WTC11 (cell line): Measurements from ENCODE around the gene SPSB4. TPM values are rescaled to one million over a fixed set of nuclear protein-coding genes. Genes with fewer than 3 reads are reported as not detected.

Experiments used
- ATAC-seq: fragments of 200-7000 bp; cut with Tn5 transposase; 2 replicates; pipeline ENCODE4 v1.10.0; 2021; ENCODE audit warnings: mild to moderate bottlenecking, moderate library complexity
- CTCF ChIA-PET: fragments of 300-600 bp; sonication (Branson Sonifier 250); formaldehyde crosslinking; loops from one replicate; lab custom pipeline; 2021; ENCODE audit warnings: antibody characterized with exemption; lab: Charles Lee
- POLR2A ChIA-PET: fragments of 350-600 bp; sonication (Branson Sonifier 250); formaldehyde crosslinking; loops from one replicate; lab custom pipeline; 2021; ENCODE audit warnings: antibody characterized with exemption; lab: Charles Lee
- DNase-seq: peaks from one replicate; pipeline ENCODE4 v3.0.0; 2021; ENCODE audit warnings: low spot score
- H3K27ac Mint-ChIP-seq: 2 replicates; pipeline ENCODE4 v1.8.0; 2021; ENCODE audit warnings: mixed read lengths
- H3K27me3 Mint-ChIP-seq: 2 replicates; pipeline ENCODE4 v1.8.0; 2021; ENCODE audit warnings: low read depth, mild to moderate bottlenecking, moderate library complexity, mixed read lengths
- H3K36me3 Mint-ChIP-seq: 2 replicates; pipeline ENCODE4 v1.8.0; 2021; ENCODE audit warnings: mixed read lengths
- H3K4me1 Mint-ChIP-seq: 2 replicates; pipeline ENCODE4 v1.8.0; 2022; ENCODE audit warnings: mixed read lengths
- H3K4me3 Mint-ChIP-seq: 2 replicates; pipeline ENCODE4 v1.8.0; 2021; ENCODE audit warnings: mild to moderate bottlenecking, moderate library complexity, mixed read lengths
- H3K9me3 Mint-ChIP-seq: 2 replicates; pipeline ENCODE4 v1.8.0; 2021; ENCODE audit warnings: mixed read lengths
- AR ChIP-seq: fragments of 250-450 bp; sonication (Bioruptor Pico); IDR thresholded peaks from 2 replicates; pipeline ENCODE4 v1.9.0; 2021; ENCODE audit warnings: mild to moderate bottlenecking
- ATF1 ChIP-seq: sonication (generic); formaldehyde crosslinking; IDR thresholded peaks from 2 replicates; pipeline ENCODE4 v1.8.1; 2023; ENCODE audit warnings: mild to moderate bottlenecking, moderate library complexity, missing genetic modification reagents
- ATF2 ChIP-seq: sonication (generic); formaldehyde crosslinking; IDR thresholded peaks from 2 replicates; pipeline ENCODE4 v1.8.1; 2022; ENCODE audit warnings: low read depth, missing genetic modification reagents, borderline replicate concordance
- CREM ChIP-seq: sonication (generic); formaldehyde crosslinking; IDR thresholded peaks from 2 replicates; pipeline ENCODE4 v1.8.1; 2022; ENCODE audit warnings: mild to moderate bottlenecking, missing genetic modification reagents, moderate library complexity
- ETV6 ChIP-seq: sonication (generic); formaldehyde crosslinking; IDR thresholded peaks from 2 replicates; pipeline ENCODE4 v1.8.1; 2022; ENCODE audit warnings: mild to moderate bottlenecking, missing genetic modification reagents
- FOXP1 ChIP-seq: sonication (generic); formaldehyde crosslinking; IDR thresholded peaks from 2 replicates; pipeline ENCODE4 v1.8.0; 2022; ENCODE audit warnings: missing genetic modification reagents, mild to moderate bottlenecking, moderate library complexity, borderline replicate concordance
- HMGXB4 ChIP-seq: sonication (generic); formaldehyde crosslinking; IDR thresholded peaks from 2 replicates; pipeline ENCODE4 v1.8.1; 2023; ENCODE audit warnings: mild to moderate bottlenecking, moderate library complexity, missing genetic modification reagents
- IRF1 ChIP-seq: sonication (generic); formaldehyde crosslinking; IDR thresholded peaks from 2 replicates; pipeline ENCODE4 v1.8.0; 2023; ENCODE audit warnings: missing genetic modification reagents
- MAX ChIP-seq: sonication (generic); formaldehyde crosslinking; IDR thresholded peaks from 2 replicates; pipeline ENCODE4 v1.8.0; 2022; ENCODE audit warnings: mild to moderate bottlenecking, missing genetic modification reagents
- MXD4 ChIP-seq: fragments of 250-450 bp; sonication (Bioruptor Pico); IDR thresholded peaks from 2 replicates; pipeline ENCODE4 v1.8.0; 2021; ENCODE audit warnings: mild to moderate bottlenecking, moderate library complexity, borderline replicate concordance
- NFATC4 ChIP-seq: fragments of 250-450 bp; sonication (Bioruptor Pico); IDR thresholded peaks from 2 replicates; pipeline ENCODE4 v1.9.0; 2021; ENCODE audit warnings: mild to moderate bottlenecking
- PREB ChIP-seq: sonication (generic); formaldehyde crosslinking; IDR thresholded peaks from 2 replicates; pipeline ENCODE4 v1.8.1; 2022; ENCODE audit warnings: mild to moderate bottlenecking, missing genetic modification reagents, moderate library complexity, borderline replicate concordance
- PRRX2 ChIP-seq: fragments of 250-450 bp; sonication (Bioruptor Pico); IDR thresholded peaks from 2 replicates; pipeline ENCODE4 v1.8.0; 2021; ENCODE audit warnings: mild to moderate bottlenecking
- RORB ChIP-seq: fragments of 250-450 bp; sonication (Bioruptor Pico); IDR thresholded peaks from 2 replicates; pipeline ENCODE4 v1.9.0; 2021; ENCODE audit warnings: mild to moderate bottlenecking
- SMAD4 ChIP-seq: sonication (generic); formaldehyde crosslinking; IDR thresholded peaks from 2 replicates; pipeline ENCODE4 v1.8.0; 2022; ENCODE audit warnings: mild to moderate bottlenecking, missing genetic modification reagents
- ZNF138 ChIP-seq: sonication (generic); formaldehyde crosslinking; conservative IDR thresholded peaks from 2 replicates; pipeline ENCODE4 v1.8.1; 2022; ENCODE audit warnings: mild to moderate bottlenecking, moderate library complexity, missing genetic modification reagents
- ZNF232 ChIP-seq: sonication (generic); formaldehyde crosslinking; IDR thresholded peaks from 2 replicates; pipeline ENCODE4 v1.8.0; 2022; ENCODE audit warnings: mild to moderate bottlenecking, missing genetic modification reagents
- ZNF263 ChIP-seq: sonication (generic); formaldehyde crosslinking; IDR thresholded peaks from 2 replicates; pipeline ENCODE4 v1.8.1; 2022; ENCODE audit warnings: low read depth, mild to moderate bottlenecking, moderate library complexity, missing genetic modification reagents
- ZNF423 ChIP-seq: fragments of 250-450 bp; sonication (Bioruptor Pico); IDR thresholded peaks from 2 replicates; pipeline ENCODE4 v2.1.2; 2022; ENCODE audit warnings: mild to moderate bottlenecking, moderate library complexity
- ZNF532 ChIP-seq: fragments of 250-450 bp; sonication (Bioruptor Pico); IDR thresholded peaks from 2 replicates; pipeline ENCODE4 v1.9.0; 2021; ENCODE audit warnings: mild to moderate bottlenecking, borderline replicate concordance
- total RNA-seq: library from RNA; stranded (reverse); gene quantifications from 3 replicates; pipeline ENCODE4 v1.2.3, GENCODE V29; 2021

Gene SPSB4
- total RNA-seq, 1 experiment from 2014 or later = 19.7 TPM

- no peak overlapping the region for H3K27ac Mint-ChIP-seq
- peaks cover 14% of the 10 kb centered on the region for H3K36me3 Mint-ChIP-seq
- no peak overlapping the region for H3K4me3 Mint-ChIP-seq
- H3K27me3 Mint-ChIP-seq = peaks cover 4% of the 10 kb centered on the region
- CTCF ChIA-PET = no interaction called here
- peaks cover 12% of the 10 kb centered on the region for H3K9me3 Mint-ChIP-seq
- TF ChIP-seq PREB = no peak
- no peak for TF ChIP-seq ATF1 (CRISPR knock-in tag)
- no peak for TF ChIP-seq FOXP1
- TF ChIP-seq CREM = no peak
- TF ChIP-seq ETV6 (CRISPR knock-in tag) = no peak
- no peak for TF ChIP-seq HMGXB4
- no peak for TF ChIP-seq ZNF532 (CRISPR knock-in tag)
- TF ChIP-seq MAX (CRISPR knock-in tag) = no peak
- no peak for TF ChIP-seq ZNF423
- TF ChIP-seq IRF1 (CRISPR knock-in tag) = no peak
- TF ChIP-seq NFATC4 (CRISPR knock-in tag) = no peak
- TF ChIP-seq PRRX2 = no peak
- TF ChIP-seq ZNF232 (CRISPR knock-in tag) = no peak
- no peak for TF ChIP-seq RORB (CRISPR knock-in tag)
- peaks cover 29% of the 10 kb centered on the region for H3K4me1 Mint-ChIP-seq
- POLR2A ChIA-PET = no interaction called here
- ATAC-seq (no peak), DNase-seq (no peak)
These were observed 4.0 kb downstream of the SPSB4 start for GRCh38 chr3:141055136-141055535.

GRCh38 chr3:141055536-141056445 is 4.6 kb downstream of the SPSB4 start:
- Mint-ChIP-seq H3K27ac (no peak overlapping the region), H3K9me3 (peaks cover 12% of the 10 kb centered on the region), H3K4me3 (no peak overlapping the region), H3K4me1 (peaks cover 28% of the 10 kb centered on the region), H3K36me3 (peaks cover 14% of the 10 kb centered on the region), H3K27me3 (no peaks in the 10 kb centered on the region; the same call in none of the 2 replicates)
- ATAC-seq (no peak), DNase-seq (no peak)
- POLR2A ChIA-PET = no interaction called here
- CTCF ChIA-PET = interaction anchor here (1.0 kb wide), 1 partner anchor 23 kb away, joined by 3 read pairs; no protein-coding TSS in a partner anchor
- TF ChIP-seq MXD4 (no peak), HMGXB4 (no peak), ATF2 (CRISPR knock-in tag) (no peak), ZNF138 (no peak), ZNF263 (no peak), NFATC4 (CRISPR knock-in tag) (no peak), SMAD4 (CRISPR knock-in tag) (no peak), AR (no peak)
